ENCODE results near the gene SPPL3.
A peak's percentile ranks its signal among the peaks of the same experiment; 100 is the strongest.
"Not testable (repeated sequence)": the region's sequence is repeated elsewhere in the genome, so short reads cannot be mapped to it uniquely, and the experiment has no call there.

The SPPL3 gene

DNA sequence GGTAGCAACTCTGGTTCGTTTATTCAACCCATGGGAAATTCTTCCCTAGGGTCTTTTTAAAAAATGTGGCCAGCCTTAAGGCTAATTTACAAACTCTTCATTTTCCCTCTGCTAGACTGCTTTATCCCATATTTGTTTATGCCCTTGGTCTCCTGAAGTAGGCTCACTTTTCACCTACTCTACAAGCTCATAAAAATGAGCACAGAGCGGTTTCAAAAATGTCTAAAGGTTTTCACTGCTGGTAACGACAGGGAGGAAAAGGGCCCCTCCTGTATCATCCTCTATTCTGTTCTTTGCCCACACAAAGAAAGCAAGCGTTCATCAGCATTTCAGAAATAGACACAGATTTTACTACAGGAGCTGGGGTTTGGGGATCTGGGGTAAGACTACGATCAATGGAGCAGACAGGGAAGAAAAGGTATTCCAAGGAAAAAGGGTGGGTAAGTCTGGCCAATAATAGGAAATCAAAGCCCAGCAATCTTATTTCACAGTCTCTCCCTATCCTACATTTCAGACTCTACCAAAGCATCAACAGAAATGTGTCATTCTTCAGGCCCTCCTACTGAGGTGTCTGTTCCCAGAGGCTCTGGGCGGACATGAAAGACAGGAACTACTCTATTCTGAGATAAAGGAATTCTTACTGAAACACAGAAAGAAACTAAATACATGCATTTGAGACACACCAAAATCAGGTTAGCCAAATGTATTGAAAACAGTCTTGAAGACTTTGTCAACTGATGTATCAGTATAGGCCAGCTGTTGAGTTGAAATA lies 86.4 kb downstream of the SPPL3 start:
- DNase-seq (ENCODE audit: low read depth), result no peak

DNA sequence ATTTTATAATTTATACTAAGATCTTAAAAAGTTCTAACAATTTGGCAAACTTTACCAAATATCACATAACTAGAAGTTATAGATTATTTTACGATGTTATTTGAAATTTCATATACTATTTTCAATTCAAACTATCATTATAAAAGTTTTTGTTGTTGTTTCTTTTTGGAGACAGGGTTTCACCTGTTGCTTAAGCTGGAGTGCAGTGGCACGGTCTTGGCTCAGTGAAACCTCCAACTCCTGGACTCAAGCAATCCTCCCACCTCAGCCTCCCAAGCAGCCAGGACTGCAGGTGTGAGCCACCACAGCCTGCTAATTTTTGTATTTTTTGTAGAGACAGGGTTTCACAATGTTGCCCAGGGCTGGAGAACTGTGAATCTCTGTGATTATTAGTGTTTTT lies 87.8 kb downstream of the SPPL3 start:
- no peak for DNase-seq (ENCODE audit: low read depth)

GRCh38 chr12:120814903-120815429 lies 89.2 kb downstream of the SPPL3 start:
- no peak for DNase-seq (ENCODE audit: low read depth)

DNA sequence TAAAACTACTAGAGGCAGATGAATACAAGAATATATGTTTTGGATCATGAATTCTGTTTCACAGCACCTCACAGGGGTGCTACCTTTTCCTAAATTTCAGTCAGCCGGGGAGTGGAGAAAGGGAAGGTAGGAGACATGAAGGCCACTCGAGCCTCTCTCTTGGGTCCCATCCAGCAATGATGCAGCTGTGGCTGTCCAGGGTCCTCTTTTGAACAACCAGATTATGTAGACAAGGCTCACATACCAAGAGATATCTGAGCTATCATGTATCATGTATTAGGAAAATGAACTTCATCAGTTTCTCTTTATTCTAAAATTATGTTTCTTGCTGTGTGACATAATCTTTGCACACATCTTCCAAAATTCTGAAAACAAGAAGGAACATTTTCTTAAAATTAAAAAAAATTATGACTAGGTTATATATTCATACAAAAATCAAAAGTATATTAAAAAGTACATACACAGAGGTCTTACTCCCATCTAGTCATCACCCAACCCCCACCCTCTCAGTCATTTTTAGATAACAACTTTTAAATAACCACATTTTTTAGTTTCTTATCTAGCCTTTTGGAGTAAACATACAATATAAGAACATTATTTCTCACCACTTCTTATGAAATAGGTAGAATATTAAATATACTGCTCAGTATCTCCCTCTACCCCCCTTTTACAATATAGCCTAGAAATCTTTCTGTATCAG lies 89.8 kb downstream of the SPPL3 start:
- DNase-seq (ENCODE audit: low read depth), result no peak

DNA sequence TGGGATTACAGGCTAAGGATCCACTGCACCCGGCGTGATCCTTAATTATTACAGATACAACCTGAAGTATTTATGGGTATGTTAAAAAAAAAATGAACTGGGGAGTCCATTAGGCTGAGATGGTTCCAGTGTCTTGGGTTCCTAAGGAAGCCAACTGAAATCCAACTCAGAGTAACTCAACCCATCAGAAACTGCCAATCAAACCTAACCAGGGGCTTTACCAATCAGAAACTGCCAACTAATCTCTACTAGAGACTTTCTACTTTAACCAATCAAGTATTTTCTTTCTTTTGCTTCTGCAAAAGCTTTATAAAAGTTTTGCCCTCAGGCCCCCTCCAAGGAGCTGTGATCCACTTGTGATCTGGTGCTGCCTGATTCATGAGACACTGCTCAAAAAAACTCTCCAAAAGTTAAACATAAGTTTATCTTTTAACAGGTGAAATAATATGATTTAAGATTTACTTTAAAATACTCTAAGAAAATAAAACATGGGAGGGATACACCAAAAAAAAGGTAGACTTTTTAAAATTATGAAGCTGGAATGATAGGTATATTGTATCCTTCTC lies 90.5 kb downstream of the SPPL3 start:
- no peak for DNase-seq (ENCODE audit: low read depth)

- DNase-seq (ENCODE audit: low read depth), result no peak
Measured at GRCh38 chr12:120810021-120810420, 94.1 kb downstream of the SPPL3 start.

GRCh38 chr12:120804428-120804827 lies 99.7 kb downstream of the SPPL3 start:
- DNase-seq (ENCODE audit: low read depth), result no peak

GRCh38 chr12:120801146-120801545 lies 103.0 kb downstream of the SPPL3 start:
- DNase-seq (ENCODE audit: low read depth), result no peak

- DNase-seq (ENCODE audit: low read depth), result no peak
Measured at GRCh38 chr12:120800665-120801064, 103.5 kb downstream of the SPPL3 start.

DNA sequence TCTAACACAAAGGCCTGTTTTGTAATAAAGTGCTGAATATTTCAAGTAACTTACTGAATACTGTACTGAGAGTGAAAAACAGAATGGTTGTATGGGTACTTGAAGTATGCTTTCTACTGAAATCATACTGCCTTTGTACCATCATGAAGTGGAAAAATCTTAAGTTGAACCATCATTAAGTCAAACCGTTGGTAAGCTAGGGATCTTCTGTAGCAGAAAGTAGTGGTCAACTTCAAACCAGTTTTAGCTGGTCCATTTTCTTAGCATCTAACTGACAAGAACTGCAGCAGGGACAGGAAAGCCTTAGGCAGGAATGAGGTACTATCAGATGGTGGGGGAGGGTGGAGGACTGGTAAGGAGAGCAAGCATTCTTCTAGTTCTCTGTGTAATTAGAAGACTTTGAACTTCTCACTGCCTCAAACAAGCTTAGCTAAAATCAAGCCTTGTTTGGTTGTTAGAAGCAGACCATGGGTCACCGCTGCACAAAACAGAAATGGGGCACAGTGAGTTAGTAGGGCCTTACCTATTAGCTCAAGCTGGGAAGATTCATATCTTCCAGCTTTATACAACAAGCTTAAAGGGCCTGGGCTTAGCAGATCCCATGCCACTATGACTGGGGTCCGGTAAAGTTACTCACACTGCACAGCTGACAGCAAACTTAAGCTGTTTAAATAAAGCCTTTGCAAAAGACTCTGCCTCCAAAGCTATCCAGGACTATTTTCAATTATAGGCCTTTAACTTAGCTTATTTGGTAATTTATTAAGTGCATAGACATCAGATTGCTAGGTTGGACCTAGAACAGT lies 104.7 kb downstream of the SPPL3 start:
- no peak for DNase-seq (ENCODE audit: low read depth)

- no peak for DNase-seq (ENCODE audit: low read depth)
Measured at GRCh38 chr12:120798696-120799095, 105.5 kb downstream of the SPPL3 start.

DNA sequence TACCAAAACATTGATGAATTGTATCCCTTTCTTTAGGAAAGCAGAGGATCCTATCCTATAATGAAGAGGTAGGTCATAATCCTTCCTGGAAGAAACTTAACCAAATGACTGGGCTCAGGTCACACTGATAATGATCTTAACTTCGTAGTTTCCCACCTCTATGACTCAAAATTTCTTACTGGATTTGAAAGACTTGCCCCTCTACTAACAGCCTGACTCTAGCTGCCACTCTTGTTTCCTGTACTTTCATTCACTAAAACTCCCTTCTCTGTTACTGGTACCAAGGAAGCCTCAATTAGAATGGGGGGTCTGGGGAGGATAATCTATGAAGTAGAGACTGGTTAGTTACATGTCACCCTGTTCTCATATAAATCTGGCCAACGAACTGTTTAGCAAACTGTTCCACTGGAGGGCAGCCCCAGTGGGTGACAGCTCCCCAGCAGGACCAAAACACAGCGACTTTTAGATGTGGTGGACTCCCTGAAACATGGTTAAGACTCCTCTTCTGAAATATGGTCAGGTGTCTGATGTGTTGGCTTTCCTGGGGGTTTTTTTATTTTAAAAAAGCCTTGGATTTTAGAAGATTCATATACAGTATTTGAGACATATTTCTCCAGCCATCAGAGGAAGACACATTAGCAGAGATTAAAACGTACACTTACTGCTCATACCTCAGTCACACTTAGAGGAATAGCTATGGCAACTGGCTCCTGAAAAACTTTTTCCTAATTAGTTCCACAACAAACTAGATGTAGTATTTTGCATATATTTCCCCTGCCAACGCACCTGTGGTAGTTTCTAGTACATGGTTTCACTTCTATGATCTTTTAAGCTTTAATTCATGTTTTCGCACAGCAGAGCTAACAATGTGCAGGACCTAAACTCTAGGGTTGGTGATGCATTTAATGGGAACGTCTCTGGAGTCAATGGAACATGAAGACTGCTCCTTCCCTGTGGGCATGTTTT lies 106.2 kb downstream of the SPPL3 start:
- DNase-seq (ENCODE audit: low read depth), result no peak

DNA sequence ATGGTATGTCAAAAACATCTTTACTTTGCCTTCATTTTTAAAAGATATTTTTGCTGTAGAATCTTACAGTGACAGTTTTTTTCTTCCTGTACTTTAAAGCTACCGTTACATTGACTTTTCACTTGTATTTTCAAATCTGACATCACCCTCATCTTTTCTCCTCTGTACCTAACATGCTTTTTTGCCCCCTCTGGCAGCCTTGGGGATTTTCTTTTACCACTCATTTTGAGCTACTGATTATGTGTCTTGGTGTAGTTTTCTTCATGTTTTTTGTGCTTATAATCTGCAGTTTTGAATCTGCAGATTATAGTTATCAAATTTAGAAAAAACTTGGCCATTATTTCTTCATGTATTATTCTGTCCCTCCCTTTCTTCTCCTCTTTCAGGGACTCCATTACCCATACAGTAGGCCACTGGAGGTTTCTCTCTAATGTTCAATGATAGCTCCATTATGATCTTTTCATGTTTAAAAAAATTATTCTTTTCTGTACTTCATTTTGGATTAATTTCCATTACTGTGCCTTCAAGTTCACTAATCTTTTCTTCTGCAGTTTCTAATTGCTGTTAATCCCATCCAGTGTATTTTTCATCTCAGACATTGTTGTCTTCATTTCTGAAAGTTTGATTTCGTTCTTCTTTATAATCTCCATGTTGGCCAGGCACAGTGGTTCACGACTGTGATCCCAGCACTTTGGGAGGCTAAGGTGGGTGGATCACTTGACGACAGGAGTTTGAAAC lies 108.5 kb downstream of the SPPL3 start:
- DNase-seq (ENCODE audit: low read depth), result no peak

GRCh38 chr12:120793357-120793756 lies 110.8 kb downstream of the SPPL3 start:
- DNase-seq (ENCODE audit: low read depth), result no peak

DNA sequence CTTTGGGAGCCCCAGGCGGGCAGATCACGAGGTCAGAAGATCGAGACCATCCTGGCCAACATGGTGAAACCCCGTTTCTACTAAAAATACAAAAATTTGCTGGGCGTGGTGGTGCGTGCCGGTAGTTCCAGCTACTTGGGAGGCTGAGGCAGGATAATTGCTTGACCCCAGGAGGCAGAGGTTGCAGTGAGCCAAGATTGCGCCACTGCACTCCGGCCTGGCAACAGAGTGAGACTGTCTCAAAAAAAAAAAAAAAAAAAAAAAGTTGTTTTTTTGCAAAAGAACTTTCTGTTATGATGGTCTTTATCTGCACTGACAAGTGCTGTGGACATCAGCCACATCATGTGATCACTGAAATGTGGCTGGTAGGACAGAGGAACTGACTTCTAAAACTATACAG lies 111.7 kb downstream of the SPPL3 start:
- DNase-seq (ENCODE audit: low read depth), result not testable (repeated sequence)

DNA sequence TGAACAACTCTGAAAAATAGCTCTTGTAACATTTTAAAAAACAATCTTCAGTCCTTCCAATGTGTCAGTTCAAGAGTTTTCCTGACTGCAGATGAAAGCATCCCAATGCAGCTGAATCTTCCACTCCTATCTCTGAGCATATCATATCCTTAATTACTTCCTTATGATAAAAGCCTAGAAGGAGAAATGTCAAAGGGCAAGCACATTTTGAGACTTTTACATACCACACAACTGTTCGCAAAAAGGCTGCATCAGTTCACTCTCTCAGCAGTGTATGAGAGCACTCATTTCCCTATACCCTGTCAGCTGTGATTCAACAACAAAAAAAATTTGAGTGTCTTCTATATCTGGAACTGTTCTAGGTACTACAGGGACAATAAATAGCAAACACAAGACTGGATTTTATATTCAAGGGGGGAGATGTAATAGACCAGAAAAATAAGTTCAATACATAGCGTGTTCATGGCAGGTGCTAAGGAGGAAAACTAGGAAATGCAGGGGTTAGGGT lies 112.4 kb downstream of the SPPL3 start:
- DNase-seq (ENCODE audit: low read depth), result no peak

DNA sequence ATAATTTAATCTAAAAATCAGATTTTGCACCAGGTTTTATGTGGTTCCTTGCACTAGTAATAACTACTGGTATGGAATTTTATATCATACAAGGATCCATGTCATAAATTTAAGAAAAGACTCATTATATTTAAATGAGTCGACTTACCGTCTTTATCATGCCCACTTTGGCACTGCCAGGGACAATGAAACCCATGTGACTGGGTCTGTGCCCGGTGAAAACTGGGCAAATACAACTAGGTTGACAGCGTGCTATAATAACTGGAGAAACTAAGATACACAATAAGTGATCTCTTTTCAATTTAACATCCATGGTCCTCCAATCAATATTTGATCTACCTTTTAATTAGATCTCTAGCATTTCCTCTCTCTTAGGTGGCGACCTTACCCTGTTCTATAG lies 114.0 kb downstream of the SPPL3 start:
- no peak for DNase-seq (ENCODE audit: low read depth)

DNA sequence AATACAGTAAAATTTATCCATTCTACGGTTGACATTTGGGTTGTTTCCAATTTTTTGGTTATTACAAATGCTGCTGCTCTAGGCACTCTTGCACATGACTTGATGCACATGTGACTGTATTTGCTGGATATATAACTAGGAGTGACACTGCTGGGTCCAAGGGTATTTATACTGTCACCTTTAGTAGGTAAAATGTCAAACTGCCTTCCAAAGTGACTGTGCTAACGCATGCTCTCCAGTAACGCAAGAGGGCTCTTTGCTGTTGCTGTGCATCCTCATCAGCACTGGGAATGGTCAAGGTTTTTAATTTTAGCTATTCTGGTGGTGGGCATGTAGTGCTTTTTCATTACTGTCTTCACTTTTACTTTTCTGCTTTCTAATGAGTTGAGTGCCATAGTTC lies 116.3 kb downstream of the SPPL3 start:
- no peak for DNase-seq (ENCODE audit: low read depth)

- no peak for DNase-seq (ENCODE audit: low read depth)
Measured at GRCh38 chr12:120784804-120785203, 119.4 kb downstream of the SPPL3 start.

DNA sequence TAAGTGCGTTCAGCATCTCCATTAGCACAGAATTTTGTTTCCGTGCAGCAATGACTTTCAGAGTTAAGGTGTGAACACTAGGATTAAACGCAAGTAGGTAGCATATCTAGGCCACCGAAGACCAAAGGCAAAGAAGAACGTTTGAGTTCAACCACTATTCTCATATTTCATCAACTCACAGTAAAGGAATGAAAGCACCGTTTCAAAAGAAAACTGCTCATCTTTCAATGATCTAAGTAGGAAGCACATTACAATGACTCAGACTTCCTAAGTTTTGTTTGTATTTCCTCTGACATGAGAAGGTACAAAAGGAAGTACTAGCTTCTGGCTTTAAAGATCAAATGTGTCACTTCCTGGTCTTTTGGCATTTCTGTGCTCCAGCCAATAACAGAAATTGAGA lies 121.0 kb downstream of the SPPL3 start:
- DNase-seq (ENCODE audit: low read depth), result peak; percentile 16

Data from GM04503 (cell line).